GM21825 (cell line): Measurements from ENCODE around the gene AFAP1L1.
"Not testable (repeated sequence)": the region's sequence is repeated elsewhere in the genome, so short reads cannot be mapped to it uniquely, and the experiment has no call there.

Experiments used
- ATAC-seq: cut with Tn5 transposase; IDR thresholded peaks from one replicate; pipeline ENCODE4 v1.9.1; 2021; ENCODE audit warnings: mild to moderate bottlenecking, moderate library complexity; ENCODE audit not compliant: unreplicated experiment

The AFAP1L1 gene

DNA sequence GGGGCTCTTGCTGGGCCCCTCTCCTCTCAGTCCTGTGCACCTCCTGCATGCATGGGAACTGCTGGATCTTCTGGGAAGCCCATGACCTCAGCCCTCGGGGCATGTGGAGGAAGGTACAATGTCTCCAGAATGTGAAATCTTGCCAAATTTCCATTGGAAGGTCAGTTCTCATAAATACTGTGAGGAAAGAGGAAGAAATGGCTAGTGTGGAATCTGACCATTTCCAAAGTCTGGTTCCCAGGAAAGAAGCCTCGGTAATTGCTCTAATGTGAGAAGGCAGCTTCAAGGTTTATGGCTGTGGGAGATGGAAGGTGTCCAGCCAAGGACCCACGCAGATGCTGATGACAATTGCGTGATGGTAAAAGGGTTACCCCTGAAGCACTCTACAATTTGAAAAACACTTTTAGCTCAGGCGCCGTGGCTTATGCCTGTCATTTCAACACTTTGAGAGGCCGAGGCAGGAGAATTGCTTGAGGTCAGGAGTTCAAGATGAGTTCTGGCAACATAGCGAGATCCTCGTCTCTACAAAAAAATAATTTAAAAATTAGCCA is 115.5 kb downstream of the AFAP1L1 start:
- ATAC-seq = no peak

DNA sequence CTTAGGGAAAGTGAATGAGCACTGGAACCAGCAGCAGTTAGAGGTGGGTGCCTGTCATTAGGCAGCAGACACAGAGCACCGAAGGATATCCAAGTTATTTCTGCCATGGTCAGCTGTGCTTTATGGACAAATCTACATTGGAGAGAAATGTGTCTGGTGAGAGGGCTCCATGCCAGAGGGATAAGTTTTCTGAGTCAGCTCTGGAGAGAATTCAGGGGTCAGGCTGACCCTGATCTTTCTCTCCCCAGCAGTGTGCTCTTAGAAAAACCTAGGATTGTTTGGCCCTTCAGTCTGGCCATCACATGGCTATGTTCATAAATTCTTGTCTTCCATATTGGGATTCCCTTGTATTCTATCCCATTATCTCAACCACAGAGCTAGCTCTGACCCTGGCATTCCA is 116.3 kb downstream of the AFAP1L1 start:
- no peak for ATAC-seq

DNA sequence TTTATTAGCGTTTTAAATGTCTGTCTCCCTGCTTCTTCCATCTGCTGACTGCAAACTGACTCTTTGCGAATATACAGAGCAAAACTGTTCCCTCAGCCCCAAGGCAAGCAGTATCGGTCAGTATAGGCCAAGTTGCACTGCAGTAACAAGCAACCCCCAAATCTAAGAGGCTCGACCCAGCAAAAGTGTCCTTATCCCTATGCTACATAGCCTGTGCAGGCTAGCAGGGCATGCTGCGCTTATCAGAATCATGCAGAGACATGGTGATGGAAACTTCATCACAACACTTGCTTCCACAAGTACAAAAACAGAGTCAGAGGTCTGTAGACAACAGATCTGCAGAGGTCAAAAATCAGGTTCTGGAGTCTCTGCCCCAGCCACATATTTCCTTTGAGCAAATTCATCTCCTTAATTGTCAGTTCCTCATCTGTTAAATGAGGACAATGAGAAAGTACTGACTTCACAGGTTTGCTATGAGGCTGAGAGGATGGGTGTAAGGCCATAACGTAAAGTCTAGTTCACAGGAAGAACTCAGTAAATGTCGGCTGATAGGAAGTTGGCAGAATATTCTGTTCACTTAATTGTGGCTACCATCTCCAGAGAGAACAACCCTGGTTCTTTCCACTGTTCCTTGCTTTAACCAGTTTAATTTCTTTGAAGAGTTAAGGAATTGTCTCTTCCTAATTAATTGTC is 117.0 kb downstream of the AFAP1L1 start:
- no peak for ATAC-seq

DNA sequence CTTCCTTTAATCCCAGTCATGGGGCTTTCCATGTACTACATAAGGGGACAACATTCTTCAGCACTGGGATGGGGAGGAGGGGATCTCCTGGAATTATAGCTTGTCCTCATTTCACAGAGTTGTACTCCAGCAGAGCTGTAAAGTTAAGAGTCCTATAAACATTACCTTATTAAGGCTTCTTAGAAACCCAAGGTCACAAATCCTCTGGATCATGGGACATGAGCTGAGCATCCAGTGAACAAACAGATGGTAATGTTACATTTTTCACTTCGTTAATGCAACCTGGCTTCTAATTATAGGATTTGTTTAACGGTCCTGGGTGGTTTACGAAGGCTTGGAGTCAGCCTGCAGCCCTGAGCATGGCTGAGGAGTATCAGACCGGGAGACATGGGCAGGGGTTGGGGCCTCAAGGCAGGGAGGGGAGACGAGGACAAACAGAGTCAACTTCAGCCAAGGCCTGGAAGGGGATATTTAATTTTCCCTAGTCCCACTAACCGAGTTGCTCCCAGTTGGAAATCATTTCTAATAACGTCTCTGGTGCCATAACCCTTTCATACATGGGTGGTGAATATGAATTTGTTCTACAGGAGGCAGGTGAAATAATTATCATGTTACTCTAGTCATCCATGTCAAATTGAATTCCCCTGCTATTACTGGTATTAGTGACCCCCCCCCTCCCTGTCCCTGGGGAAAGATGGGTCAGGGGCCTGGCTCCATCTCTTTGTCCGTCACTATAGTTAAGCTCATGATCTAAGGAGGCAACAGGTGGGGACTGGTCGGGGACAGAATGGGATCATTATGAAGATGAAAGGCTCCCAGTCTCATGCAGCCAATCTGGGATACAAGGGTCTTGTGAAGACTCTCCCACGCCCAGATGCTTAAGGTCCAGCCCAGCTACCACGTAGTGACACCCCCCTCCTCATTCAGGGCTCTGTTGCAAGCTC is 118.2 kb downstream of the AFAP1L1 start:
- no peak for ATAC-seq

DNA sequence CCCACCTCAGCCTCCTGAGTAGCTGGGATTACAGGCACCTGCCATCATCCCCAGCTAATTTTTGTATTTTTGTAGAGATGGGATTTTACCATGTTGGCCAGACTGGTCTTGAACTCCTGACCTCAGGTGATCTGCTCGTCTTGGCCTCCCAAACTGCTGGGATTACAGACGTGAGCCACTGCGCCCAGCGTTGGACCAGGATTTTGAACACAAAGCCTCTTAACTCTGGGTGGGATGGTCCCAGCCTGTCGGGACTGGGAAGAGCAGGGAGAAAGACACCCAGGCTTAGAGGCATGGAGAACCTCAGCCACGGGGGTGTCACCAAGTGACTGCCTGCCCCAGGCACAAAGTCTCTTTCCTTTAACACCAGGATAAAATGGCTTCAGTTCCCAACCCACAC is 119.4 kb downstream of the AFAP1L1 start:
- not testable (repeated sequence) for ATAC-seq
